Stimulated activated CD4-positive, alpha-beta T cell treated with anti-CD3 and anti-CD28 coated beads, Interleukin-4, amount 100 ng/mL, for 24 hours (primary cell): ENCODE results near the gene LPP.

ENCODE experiments used
- DNase-seq: peaks from one replicate; pipeline ENCODE4 v3.0.0-alpha.2; 2020

Gene LPP

DNA sequence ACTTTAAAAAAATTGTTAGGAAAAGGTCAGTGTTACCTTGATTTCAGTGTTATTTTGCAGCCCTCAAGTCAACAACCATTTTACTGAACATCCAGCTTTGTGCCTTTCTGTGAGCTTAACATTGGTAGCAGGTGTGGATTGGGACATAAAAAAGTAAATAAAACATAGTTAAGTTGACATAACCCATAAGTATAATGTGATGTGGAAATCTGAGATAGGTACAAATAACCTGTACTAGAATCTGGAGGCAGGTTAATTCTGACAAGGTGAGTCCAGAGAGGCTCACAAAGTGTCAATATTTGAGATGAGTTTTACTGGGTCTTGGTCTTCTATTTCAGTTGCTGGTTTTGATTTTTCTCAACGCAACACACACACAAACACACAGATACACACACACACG lies 151.3 kb downstream of the LPP start:
- no peak for DNase-seq

GRCh38 chr3:188306435-188307005 lies 152.6 kb downstream of the LPP start:
- DNase-seq = no peak

GRCh38 chr3:188309437-188310269 lies 155.7 kb downstream of the LPP start:
- no peak for DNase-seq

GRCh38 chr3:188310270-188310710 lies 156.3 kb downstream of the LPP start:
- no peak for DNase-seq

DNA sequence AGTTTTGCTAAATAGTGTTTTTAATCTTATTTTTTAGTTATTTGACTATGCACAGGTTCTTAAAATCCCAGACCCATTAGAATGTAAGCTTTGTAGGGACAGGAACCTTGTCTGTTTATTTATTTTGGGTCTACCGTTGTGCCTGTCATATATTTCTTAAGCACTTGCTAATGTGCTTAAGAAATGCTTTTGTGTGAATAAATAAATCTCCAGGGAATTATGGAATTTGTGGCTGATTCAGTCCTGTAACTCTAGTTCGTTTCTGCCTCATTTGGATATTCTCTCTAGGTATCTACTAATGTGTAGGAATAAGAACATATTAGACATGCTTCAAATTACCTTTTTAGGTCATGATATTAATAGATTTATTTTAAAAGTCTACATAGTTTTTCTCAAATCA lies 161.6 kb downstream of the LPP start:
- no peak for DNase-seq

- DNase-seq = no peak
Observed at GRCh38 chr3:188316021-188316722, 162.2 kb downstream of the LPP start.

DNA sequence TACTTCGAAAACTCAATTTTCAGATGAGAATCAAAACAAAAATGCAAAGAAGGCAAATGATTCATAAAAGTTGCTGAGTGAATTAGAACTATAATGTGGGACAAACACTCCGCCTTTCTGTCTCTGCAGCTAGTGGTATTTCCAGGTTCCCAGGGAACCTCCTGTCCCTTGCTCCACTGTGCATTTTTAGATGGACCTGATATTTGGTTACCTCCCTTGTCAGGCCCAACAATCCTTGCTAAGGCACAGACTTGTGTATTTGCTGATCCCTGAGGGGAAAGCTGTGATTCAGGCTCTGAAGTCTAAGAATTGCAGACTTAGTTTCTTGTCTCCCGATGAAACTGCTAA lies 162.7 kb downstream of the LPP start:
- no peak for DNase-seq

DNA sequence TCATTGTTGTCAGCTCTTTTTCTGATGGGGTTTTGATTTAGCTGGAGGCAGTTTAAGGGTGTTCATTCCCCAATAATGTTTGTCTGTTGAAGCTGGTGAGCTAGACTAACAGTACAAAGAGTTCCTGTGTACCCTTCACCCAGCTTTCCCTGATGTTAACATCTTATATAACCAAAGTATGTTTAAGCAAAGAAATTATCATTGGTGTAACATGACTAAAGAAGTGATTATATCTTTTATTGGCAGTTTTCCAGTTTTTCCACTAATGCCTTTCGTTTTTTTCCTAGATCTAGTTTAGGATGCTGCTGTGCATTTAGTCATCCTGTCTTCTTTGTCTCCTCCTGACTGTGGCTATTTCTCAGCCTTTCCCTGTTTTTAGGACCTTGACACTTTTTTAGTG lies 165.6 kb downstream of the LPP start:
- no peak for DNase-seq

DNA sequence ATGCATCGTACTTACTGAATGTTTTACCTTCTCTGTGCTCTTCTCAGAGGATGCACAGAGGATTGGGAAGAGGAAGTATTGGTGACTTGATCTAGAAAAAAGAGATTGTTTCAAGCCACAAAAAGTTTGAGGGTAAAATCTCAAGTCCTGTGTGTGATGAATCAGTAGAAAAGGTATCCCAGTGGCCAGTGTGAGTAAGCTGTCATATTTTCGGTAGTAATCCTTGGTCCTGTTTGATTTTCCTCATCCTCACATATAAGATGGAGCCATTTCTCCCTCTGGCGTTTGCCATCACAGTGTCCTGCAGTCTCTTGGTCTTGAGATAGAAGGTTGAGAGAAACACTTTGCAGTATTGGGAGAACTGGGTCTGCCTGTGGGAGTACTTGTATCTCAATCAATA lies 166.8 kb downstream of the LPP start:
- DNase-seq = no peak

GRCh38 chr3:188321258-188321657 lies 167.3 kb downstream of the LPP start:
- no peak for DNase-seq

- no peak for DNase-seq
Observed at GRCh38 chr3:188322135-188322887, 168.4 kb downstream of the LPP start.

DNA sequence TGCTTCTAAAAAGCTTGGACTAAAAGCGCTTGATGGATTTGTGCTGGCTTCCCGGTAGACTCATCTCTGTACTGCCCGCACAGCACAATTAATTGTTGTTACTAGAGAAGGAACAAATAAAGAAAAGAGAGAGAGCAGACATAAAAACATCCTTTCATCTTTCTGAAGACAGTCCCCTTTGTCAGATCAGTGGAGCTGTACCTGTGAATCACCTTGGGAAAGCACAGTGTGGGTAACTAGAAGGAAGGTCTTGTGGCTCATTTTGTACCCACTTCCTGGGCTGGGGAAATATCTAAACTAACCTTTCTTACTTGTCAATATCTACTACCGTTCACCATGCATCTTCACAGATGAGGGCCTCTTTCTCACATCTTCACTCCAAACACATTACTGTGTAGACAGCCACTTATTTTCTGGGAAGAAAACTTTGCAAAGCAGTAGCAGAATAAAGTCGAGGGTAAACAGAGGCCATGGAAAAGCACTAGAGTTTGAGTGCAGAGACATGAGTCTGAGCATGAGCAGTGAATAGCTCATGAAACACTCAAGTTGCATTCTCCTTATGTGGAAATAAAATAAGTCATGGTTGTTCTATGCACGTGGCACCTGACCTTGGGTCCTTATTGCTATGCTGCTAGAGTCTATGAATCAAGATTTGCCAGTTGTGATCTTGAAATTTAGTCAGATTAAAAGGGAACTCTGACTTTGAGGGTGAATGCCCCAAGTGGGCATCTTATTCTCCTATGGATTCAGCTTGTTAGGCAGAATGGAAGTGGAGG lies 169.3 kb downstream of the LPP start:
- DNase-seq = peak; percentile 67

- no peak for DNase-seq
Observed at GRCh38 chr3:188326111-188326510, 172.2 kb downstream of the LPP start.

GRCh38 chr3:188326968-188327367 lies 173.0 kb downstream of the LPP start:
- DNase-seq = no peak

- DNase-seq = no peak
Observed at GRCh38 chr3:188327433-188327832, 173.5 kb downstream of the LPP start.

DNA sequence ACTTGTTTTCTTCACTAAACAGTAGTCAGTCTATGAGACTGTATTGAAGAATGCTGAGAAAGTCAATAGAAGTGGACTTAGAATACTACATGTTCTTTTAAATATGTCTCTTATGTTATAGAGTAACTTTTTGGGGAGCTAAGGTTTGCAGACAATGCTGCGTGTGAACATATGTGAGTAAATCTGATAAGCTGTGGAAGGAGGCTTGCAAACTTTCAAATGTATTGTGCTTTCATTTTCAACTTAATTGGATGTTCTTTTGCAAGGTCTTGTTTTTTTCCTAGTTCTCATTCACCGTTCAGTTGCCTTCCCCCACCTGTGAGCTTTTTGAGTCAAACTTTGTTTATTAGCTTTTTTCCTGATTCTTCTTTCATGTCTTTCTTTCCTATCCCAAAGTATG lies 176.2 kb downstream of the LPP start:
- DNase-seq = no peak

DNA sequence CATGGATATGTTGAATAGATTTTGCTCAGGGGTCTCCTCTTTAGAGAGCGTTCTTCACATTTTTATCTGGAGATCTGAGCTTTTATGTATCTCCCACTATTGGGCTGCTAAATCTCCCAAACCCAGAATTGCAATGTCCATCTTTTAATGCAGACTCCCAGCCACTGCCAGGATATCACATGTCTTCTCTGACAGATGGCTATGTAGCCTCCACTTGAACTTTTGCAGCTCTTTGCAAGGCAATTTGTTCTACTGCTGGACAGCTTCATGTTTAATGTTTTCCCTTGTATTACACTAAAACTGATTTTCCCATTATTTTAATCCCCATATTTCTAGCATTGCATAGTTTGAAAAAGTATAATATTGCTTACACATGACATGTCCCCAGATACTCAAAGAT lies 177.2 kb downstream of the LPP start:
- no peak for DNase-seq

GRCh38 chr3:188332085-188332484 lies 178.1 kb downstream of the LPP start:
- DNase-seq = no peak

- DNase-seq = no peak
Observed at GRCh38 chr3:188335656-188336055, 181.7 kb downstream of the LPP start.

- no peak for DNase-seq
Observed at GRCh38 chr3:188336178-188336577, 182.2 kb downstream of the LPP start.

- no peak for DNase-seq
Observed at GRCh38 chr3:188337232-188337631, 183.3 kb downstream of the LPP start.

DNA sequence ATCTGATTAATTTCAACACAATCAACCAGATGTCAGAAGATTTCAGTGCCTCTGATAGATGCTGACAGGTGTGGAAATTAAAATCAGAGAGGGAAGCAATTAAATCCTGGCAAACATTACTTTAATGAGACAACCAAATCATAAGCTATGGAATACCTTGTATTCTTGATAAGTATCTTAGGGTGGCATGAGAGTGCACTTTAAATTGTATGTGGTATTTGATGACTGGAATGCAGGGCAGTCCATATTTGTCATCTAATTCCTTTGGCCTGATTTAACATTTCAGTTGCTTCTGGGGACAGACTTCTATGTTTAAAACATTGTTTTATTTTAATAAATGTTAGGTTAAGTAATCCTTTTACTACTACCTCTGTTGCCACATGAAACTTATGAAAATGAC lies 184.1 kb downstream of the LPP start:
- no peak for DNase-seq
